GM18519 (cell line): ENCODE data around the gene NPC2.

Experiments used
- ATAC-seq: cut with Tn5 transposase; IDR thresholded peaks from one replicate; pipeline ENCODE4 v1.9.1; 2021; ENCODE audit warnings: mild to moderate bottlenecking, moderate library complexity; ENCODE audit not compliant: unreplicated experiment, low FRiP score

The NPC2 gene

GRCh38 chr14:74521756-74522155 lies 28.7 kb upstream of the NPC2 start:
- no peak for ATAC-seq

- ATAC-seq = no peak
Measured at GRCh38 chr14:74519316-74520074, 26.4 kb upstream of the NPC2 start.

DNA sequence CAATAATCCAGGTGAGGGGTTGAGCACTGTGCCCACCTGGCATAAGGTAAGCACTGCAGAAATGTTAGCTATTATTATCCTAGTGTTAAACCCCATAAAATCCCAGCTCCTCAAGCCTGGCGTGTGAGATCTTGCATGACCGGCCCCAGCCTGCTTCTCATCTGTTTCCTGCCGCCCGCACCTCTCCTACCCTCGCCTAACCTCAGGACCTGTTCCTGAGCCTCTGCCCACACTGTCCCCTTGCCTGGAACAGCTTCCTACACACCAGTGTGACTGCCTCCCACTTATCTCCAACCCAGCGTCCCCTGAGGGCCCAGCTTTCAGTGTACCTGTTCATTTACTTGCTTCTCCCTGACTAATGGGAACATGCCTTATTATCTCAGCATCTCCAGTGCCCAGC lies 25.1 kb upstream of the NPC2 start:
- ATAC-seq = no peak

- ATAC-seq = no peak
Measured at GRCh38 chr14:74517731-74518130, 24.6 kb upstream of the NPC2 start.

- ATAC-seq = no peak
Measured at GRCh38 chr14:74516451-74517160, 23.5 kb upstream of the NPC2 start.

DNA sequence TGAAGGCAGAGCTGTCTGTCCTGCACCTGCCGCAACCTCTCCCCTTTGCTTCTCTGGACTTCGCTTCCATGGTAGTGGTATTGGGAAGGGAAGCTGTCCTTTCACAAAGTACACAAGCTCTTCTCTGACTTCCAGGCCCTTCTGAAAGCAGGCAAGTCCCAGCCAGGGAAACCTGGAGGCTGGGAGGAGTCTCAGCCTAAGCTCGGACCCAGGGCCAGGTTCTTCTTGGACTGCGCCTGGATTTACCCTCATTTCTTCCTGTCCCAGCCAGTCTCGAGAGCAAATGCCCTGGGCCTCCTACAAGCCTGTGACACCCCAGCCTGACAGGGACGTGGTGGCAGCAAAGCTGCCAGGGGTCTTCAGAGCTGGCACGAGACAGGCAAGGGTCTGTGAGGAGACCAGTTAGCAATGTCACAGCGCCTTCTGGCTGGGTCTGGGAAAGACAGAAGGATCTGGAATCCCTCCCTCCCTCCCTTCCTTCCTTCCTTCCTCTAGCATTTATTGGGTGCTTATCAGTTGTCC lies 22.8 kb upstream of the NPC2 start:
- ATAC-seq = no peak

DNA sequence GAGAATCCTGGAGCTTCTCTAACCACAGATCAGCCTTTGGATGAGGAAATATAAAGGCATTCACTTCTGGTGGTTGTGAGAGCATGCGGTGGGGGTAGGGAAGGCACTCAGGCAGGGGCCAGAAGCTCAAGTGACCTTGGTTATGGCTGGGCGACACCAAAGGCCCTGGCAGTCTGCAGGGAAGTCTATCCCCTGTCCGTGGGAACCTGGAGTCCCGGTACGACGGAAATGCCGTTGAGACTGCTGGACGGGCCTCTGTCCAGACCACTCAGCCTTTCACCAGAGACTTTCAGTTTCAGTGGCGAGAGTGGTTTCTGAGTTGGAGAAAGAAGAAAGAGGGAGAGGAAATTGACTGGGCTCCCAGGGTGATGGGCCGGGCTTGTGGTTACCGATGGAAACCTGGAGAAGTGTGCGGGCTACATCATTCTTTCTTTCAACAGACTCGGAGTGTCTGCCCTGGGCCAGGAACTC lies 21.4 kb upstream of the NPC2 start:
- ATAC-seq = no peak

DNA sequence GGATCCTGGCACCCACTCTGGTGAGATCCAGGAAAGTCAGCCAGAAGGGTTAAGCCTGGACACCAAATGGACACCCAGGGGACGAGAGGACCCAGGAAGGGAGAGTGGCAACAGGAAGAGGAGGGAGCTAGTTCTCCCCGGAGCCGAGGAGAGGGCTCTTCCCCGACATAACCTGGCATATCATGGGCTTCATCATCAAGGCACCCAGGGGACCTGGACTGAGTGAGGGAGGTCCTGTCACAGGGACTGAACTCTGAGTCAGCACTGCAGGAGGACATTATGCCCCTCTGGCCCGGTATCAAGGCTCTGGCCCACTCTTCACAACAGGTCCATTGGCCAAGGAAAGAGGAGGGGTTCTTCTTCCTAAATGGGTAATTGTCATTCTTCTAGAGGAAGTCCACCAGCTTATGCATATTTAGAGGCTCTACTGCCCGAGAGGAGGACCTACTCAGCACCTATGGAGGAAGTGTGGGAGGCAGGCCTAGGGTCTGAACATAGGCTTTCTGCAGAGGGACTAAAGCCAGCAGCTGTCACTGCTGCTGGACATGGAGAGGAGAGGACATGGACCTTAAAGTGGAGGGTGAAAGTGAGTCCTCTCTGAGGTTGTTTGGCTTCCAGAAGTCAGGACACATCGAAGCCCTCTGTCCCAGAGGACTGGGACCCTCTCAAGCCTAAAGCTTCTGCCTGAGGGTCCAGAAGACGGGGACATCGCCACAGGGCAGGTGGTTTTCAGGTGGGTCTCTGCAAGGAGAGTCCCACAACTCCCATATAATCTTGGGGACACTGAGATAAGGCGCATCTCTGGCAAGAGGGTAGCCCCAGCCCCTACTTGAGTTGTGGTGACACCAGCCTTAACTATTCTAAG lies 19.1 kb upstream of the NPC2 start:
- no peak for ATAC-seq

DNA sequence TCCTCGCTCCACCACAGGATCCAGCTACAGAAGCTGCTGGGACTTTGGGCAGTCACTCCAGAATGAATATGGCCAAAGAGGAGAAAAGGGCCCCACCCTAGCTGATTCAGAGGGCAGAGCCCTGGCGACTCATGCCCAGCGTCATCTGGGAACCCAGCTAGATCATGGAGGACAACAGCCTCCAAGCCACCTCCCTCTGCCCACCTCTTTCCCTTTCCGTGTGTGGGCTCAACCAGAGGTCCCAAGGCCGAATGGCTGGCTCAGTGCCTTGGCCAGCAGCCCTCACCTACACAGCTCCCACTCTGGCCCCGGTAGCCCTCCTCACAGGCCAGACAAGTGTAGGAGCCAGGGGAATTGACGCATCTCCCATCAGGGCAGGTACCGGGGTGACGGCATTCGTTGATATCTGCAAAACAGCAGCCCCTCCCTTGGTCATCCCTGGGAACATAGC lies 17.9 kb upstream of the NPC2 start:
- no peak for ATAC-seq

GRCh38 chr14:74510223-74510931 lies 17.3 kb upstream of the NPC2 start:
- no peak for ATAC-seq

DNA sequence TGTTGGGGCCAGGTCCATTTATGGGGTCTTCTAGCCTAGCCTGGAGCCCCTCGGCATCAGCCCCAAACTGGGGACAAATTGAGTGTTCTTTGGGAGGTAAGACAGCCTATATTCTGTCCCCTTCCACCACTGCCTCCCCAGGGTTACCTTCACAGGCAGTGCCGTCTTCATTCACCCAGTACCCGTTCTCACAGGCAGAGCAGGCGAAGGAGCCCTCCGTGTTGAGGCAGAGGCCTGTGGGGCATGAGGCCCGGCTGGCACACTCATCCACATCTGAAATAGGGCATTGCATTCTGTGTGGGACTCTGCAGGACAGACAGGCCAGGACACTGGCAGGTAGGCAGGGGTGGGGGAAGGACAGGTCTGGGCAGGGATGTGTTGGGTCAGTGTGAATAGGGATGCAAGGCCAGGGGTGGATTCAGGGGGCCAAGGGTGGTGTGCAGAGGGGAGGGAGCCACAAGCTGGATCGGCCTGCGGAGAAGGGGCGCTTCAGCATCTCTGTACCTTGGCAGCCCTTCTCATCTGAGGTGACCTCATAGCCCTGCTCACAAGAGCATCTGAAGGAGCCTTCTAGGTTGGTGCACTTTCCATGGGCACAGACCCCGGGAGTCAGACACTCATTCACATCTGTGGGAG lies 16.6 kb upstream of the NPC2 start:
- no peak for ATAC-seq

GRCh38 chr14:74508844-74509428 lies 15.8 kb upstream of the NPC2 start:
- no peak for ATAC-seq

GRCh38 chr14:74508292-74508731 lies 15.2 kb upstream of the NPC2 start:
- no peak for ATAC-seq

DNA sequence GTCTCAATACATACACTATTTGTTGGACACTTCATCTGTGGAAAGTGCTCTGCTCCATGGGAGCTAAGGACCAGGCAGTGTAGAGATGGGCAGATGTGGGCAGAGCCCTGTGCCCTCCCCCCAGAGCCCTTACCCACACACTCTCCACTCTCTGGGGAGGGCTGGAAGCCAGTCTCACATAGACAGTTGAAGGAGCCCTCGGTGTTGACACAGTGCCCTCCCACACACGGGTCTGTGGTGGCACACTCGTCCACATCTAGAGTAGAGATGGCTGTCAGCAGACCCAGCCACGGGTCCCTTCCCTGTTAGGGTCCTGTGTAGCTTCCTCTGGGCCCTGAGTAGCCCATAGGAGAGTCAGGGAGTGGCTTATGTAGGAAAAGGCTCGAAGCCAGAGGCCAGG lies 14.7 kb upstream of the NPC2 start:
- ATAC-seq = no peak

GRCh38 chr14:74507085-74507484 lies 14.0 kb upstream of the NPC2 start:
- ATAC-seq = no peak

- no peak for ATAC-seq
Measured at GRCh38 chr14:74506411-74506851, 13.3 kb upstream of the NPC2 start.

GRCh38 chr14:74505831-74506230 lies 12.7 kb upstream of the NPC2 start:
- ATAC-seq = no peak

DNA sequence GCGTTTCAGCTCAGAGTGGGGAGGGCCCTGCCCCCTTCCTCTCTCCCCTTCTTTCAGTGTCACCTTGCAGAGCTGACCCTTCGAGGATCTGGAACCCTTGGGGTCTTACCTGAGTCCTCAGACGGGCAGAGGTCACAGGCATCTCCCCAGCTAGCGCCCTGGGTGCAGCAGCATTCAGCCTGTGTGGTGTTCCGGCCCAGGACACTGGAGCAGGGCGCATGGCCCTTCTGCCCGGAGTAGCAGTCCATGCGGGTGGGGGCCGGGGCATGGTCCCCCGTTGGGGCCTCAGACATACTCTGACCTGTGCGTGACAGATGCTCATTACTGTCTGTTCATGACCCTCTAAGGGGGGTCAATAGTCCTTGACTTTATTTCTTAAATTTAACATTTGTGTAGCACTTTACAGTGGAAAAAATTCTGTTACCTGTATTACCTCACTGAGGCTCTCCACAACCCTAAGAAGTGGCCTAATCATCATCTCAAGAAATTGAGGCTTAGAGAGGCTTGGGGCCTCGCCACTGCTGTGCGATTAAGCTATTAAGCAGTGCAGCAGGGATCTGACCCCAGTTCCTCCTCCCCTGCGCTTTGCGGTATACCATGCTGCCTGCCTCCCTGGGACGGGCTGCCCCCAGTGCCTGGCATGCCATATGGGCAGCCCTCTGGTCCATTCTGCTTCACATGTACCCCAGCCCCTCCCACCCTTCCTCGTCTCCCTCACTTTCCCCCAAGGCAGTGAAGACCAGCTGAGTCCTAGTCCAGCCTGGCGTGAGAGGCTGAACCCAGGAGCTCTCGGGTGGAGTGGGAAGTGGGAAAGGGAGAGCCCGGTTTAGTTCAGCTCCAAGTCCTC lies 12.0 kb upstream of the NPC2 start:
- no peak for ATAC-seq
